H1 (cell line): ENCODE data around the gene DMBX1. TPM values are rescaled to one million over a fixed set of nuclear protein-coding genes. Genes with fewer than 3 reads are reported as not detected.

Source experiments
- CTCF ChIA-PET: fragments of 300-600 bp; sonication (Branson Sonifier 250); formaldehyde crosslinking; loops from one replicate; lab custom pipeline; 2021; ENCODE audit not compliant: partially characterized antibody; lab: Charles Lee
- POLR2A ChIA-PET: fragments of 300-600 bp; sonication (Branson Sonifier 250); formaldehyde crosslinking; loops from one replicate; lab custom pipeline; 2021; ENCODE audit warnings: inconsistent platforms; ENCODE audit not compliant: partially characterized antibody; lab: Charles Lee
- DNase-seq, 2 experiments: peaks; one replicate each; pipeline versions ENCODE4 v3.0.0 to v3.0.0-alpha.2; 2010 to 2022; ENCODE audit warnings: low spot score in 2 of 2, low read depth in 1 of 2, mixed read lengths in 1 of 2
- FAIRE-seq: peaks from 2 replicates; lab custom pipeline; 2011; peaks lifted over from hg19 to GRCh38; lab: Jason Lieb, UNC
- H2AFZ ChIP-seq: 2 replicates; pipeline ENCODE4 v1.8.1; 2012; ENCODE audit warnings: low read length, inconsistent platforms
- H2AK5ac ChIP-seq: 2 replicates; pipeline ENCODE4 v1.6.1; 2013; ENCODE audit warnings: low read depth, low read length
- H2BK120ac ChIP-seq: replicated peaks from 2 replicates; pipeline ENCODE3; 2013; ENCODE audit warnings: low read depth, low read length, inconsistent platforms
- H2BK12ac ChIP-seq: 2 replicates; pipeline ENCODE4 v1.6.1; 2013; ENCODE audit warnings: low read depth, low read length
- H2BK15ac ChIP-seq: 2 replicates; pipeline ENCODE4 v1.6.1; 2013; ENCODE audit warnings: low read length
- H2BK20ac ChIP-seq: 2 replicates; pipeline ENCODE4 v1.6.1; 2013; ENCODE audit warnings: low read length
- H2BK5ac ChIP-seq: 2 replicates; pipeline ENCODE4 v1.6.1; 2013; ENCODE audit warnings: low read depth, low read length
- H3K14ac ChIP-seq: 2 replicates; pipeline ENCODE4 v1.6.1; 2013; ENCODE audit warnings: inconsistent platforms; ENCODE audit not compliant: insufficient read length
- H3K18ac ChIP-seq: 2 replicates; pipeline ENCODE4 v1.6.1; 2013; ENCODE audit warnings: low read length; ENCODE audit errors: extremely low read depth
- H3K23ac ChIP-seq: 2 replicates; pipeline ENCODE4 v1.6.1; 2013; ENCODE audit warnings: inconsistent platforms; ENCODE audit not compliant: insufficient read length
- H3K23me2 ChIP-seq: 2 replicates; pipeline ENCODE4 v1.6.1; 2013; ENCODE audit warnings: low read depth, low read length
- H3K27ac ChIP-seq: 2 replicates; pipeline ENCODE4 v1.6.1; 2011; ENCODE audit warnings: low read depth, low read length, inconsistent platforms
- H3K27me3 ChIP-seq, 4 experiments: replicated peaks in 1 of 4; 1 replicate in 1 of 4; 2 replicates in 3 of 4; pipeline versions ENCODE4 v1.6.1 to v1.8.1; 2011 to 2013; ENCODE audit warnings: low read length in 3 of 4, mild to moderate bottlenecking in 3 of 4, inconsistent platforms in 2 of 4, mixed read lengths in 2 of 4, moderate library complexity in 1 of 4; ENCODE audit not compliant: control insufficient read depth in 3 of 4, insufficient read depth in 3 of 4; ENCODE audit errors: extremely low read depth in 1 of 4
- H3K36me3 ChIP-seq, 4 experiments: 2 replicates each; pipeline versions ENCODE4 v1.6.1 to v1.8.1; 2011 to 2013; ENCODE audit warnings: mild to moderate bottlenecking in 4 of 4, low read length in 3 of 4, moderate library complexity in 2 of 4, control low read depth in 1 of 4, inconsistent platforms in 1 of 4; ENCODE audit not compliant: insufficient read depth in 4 of 4, control insufficient read depth in 2 of 4
- H3K4ac ChIP-seq: replicated peaks from 2 replicates; pipeline ENCODE3; 2013; ENCODE audit warnings: low read length, low read depth, mixed read lengths, inconsistent platforms; ENCODE audit not compliant: insufficient read length
- H3K4me1 ChIP-seq, 4 experiments: replicated peaks in 1 of 4; 1 replicate in 1 of 4; 2 replicates in 3 of 4; pipeline versions ENCODE4 v1.6.1 to v1.8.1; 2011 to 2013; ENCODE audit warnings: low read length in 3 of 4, inconsistent platforms in 2 of 4, mixed read lengths in 1 of 4; ENCODE audit not compliant: insufficient read depth in 4 of 4, control insufficient read depth in 3 of 4
- H3K4me2 ChIP-seq, 2 experiments: 2 replicates each; pipeline versions ENCODE4 v1.6.1 to v1.8.1; 2011 to 2013; ENCODE audit warnings: low read depth in 2 of 2, low read length in 2 of 2, control low read depth in 1 of 2, inconsistent platforms in 1 of 2, mild to moderate bottlenecking in 1 of 2; ENCODE audit not compliant: insufficient read depth in 1 of 2
- H3K4me3 ChIP-seq, 4 experiments: fragments of 200-600, 300-600 bp in 1 of 4; sonication (generic), shearing (Covaris generic), sonication (Bioruptor Twin) in 1 of 4; 2 replicates each; pipeline versions ENCODE4 v1.5.1 to v1.8.1; 2011 to 2016; ENCODE audit warnings: low read length in 4 of 4, low read depth in 3 of 4, control low read depth in 2 of 4, inconsistent platforms in 2 of 4, mild to moderate bottlenecking in 2 of 4, mixed read lengths in 1 of 4, moderate library complexity in 1 of 4; ENCODE audit not compliant: insufficient read depth in 2 of 4; ENCODE audit errors: extremely low read depth in 1 of 4
- H3K56ac ChIP-seq: replicated peaks from 2 replicates; pipeline ENCODE3; 2013; ENCODE audit warnings: low read depth, mild to moderate bottlenecking, mixed read lengths, low read length, inconsistent platforms; ENCODE audit not compliant: insufficient read length
- H3K79me1 ChIP-seq: 2 replicates; pipeline ENCODE4 v1.6.1; 2013; ENCODE audit warnings: low read depth, low read length, control low read depth
- H3K79me2 ChIP-seq, 2 experiments: 2 replicates each; pipeline versions ENCODE4 v1.6.1 to v1.8.1; 2012 to 2013; ENCODE audit warnings: low read length in 2 of 2, mild to moderate bottlenecking in 2 of 2, inconsistent platforms in 1 of 2; ENCODE audit not compliant: insufficient read depth in 2 of 2, control insufficient read depth in 1 of 2
- H3K9ac ChIP-seq, 4 experiments: replicated peaks in 1 of 4; 1 replicate in 1 of 4; 2 replicates in 3 of 4; pipeline versions ENCODE4 v1.6.1 to v1.8.1; 2011 to 2013; ENCODE audit warnings: low read depth in 3 of 4, low read length in 3 of 4, control low read depth in 2 of 4, mild to moderate bottlenecking in 2 of 4, moderate library complexity in 2 of 4, inconsistent platforms in 1 of 4; ENCODE audit errors: extremely low read depth in 1 of 4
- H3K9me3 ChIP-seq, 2 experiments: 2 replicates each; pipeline versions ENCODE4 v1.6.1 to v1.8.1; 2012 to 2013; ENCODE audit warnings: mild to moderate bottlenecking in 2 of 2, moderate library complexity in 2 of 2, control low read depth in 1 of 2, inconsistent platforms in 1 of 2, low read depth in 1 of 2, low read length in 1 of 2, mixed read lengths in 1 of 2; ENCODE audit not compliant: insufficient read depth in 2 of 2
- H4K20me1 ChIP-seq, 2 experiments: replicated peaks in 1 of 2; 2 replicates each; pipeline versions ENCODE3 to v1.8.1; 2011 to 2013; ENCODE audit warnings: inconsistent platforms in 2 of 2, low read length in 2 of 2, mild to moderate bottlenecking in 1 of 2; ENCODE audit not compliant: insufficient read depth in 2 of 2, control insufficient read depth in 1 of 2
- H4K5ac ChIP-seq: 2 replicates; pipeline ENCODE4 v1.6.1; 2013; ENCODE audit warnings: low read length, low read depth, mixed read lengths, inconsistent platforms; ENCODE audit not compliant: insufficient read length
- H4K8ac ChIP-seq: 2 replicates; pipeline ENCODE4 v1.8.0; 2013; ENCODE audit warnings: mild to moderate bottlenecking, moderate library complexity, low read length, inconsistent platforms; ENCODE audit not compliant: insufficient read depth; ENCODE audit errors: extremely low read depth
- H4K91ac ChIP-seq: replicated peaks from 2 replicates; pipeline ENCODE3; 2013; ENCODE audit warnings: low read length, mixed read lengths, inconsistent platforms; ENCODE audit not compliant: insufficient read length
- BRCA1 ChIP-seq: IDR thresholded peaks from 2 replicates; pipeline ENCODE4 v1.6.1; 2012; ENCODE audit warnings: low read depth, low read length, improper control_type of control experiment
- CBX5 ChIP-seq: fragments of 300-800, 300-1000 bp; sonication (generic); IDR thresholded peaks from 2 replicates; pipeline ENCODE4 v1.7.1; 2016; ENCODE audit warnings: antibody characterized with exemption, low read length, low read depth
- CBX8 ChIP-seq: fragments of 300-800, 300-1000 bp; sonication (generic); IDR thresholded peaks from 2 replicates; pipeline ENCODE4 v1.7.1; 2016; ENCODE audit warnings: low read depth, low read length, borderline replicate concordance
- CTBP2 ChIP-seq: IDR thresholded peaks from 2 replicates; pipeline ENCODE4 v1.7.0; 2011; ENCODE audit warnings: borderline replicate concordance, mild to moderate bottlenecking, moderate library complexity, mixed read lengths, low read length; ENCODE audit not compliant: insufficient read depth, insufficient read length
- GABPA ChIP-seq: IDR thresholded peaks from 2 replicates; pipeline ENCODE4 v1.6.1; 2011; ENCODE audit warnings: mild to moderate bottlenecking, low read length, moderate library complexity, borderline replicate concordance; ENCODE audit not compliant: insufficient read depth
- JUND ChIP-seq: IDR thresholded peaks from 2 replicates; pipeline ENCODE4 v1.6.1; 2011; ENCODE audit warnings: mild to moderate bottlenecking, improper control_type of control experiment, low read length
- PHF8 ChIP-seq: fragments of 200-600 bp; sonication (generic); conservative IDR thresholded peaks from 2 replicates; pipeline ENCODE4 v1.7.1; 2012; ENCODE audit warnings: low read depth, mild to moderate bottlenecking, inconsistent platforms, low read length, moderate library complexity
- RNF2 ChIP-seq: fragments of 200-900, 300-1000 bp; sonication (generic); IDR thresholded peaks from 2 replicates; pipeline ENCODE4 v1.7.1; 2016; ENCODE audit warnings: borderline replicate concordance, low read depth, mild to moderate bottlenecking, antibody characterized with exemption, low read length; ENCODE audit not compliant: poor library complexity, severe bottlenecking; ENCODE audit errors: missing control alignments
- SIN3A ChIP-seq, 2 experiments: IDR thresholded peaks in 1 of 2; conservative IDR thresholded peaks in 1 of 2; 2 replicates each; pipeline ENCODE4 v1.6.1; 2011 to 2012; ENCODE audit warnings: low read length in 2 of 2, improper control_type of control experiment in 1 of 2, low read depth in 1 of 2, mild to moderate bottlenecking in 1 of 2
- SIX5 ChIP-seq: IDR thresholded peaks from 2 replicates; pipeline ENCODE4 v1.6.1; 2011; ENCODE audit warnings: mild to moderate bottlenecking, low read depth, low read length
- SP1 ChIP-seq: IDR thresholded peaks from 2 replicates; pipeline ENCODE4 v1.6.1; 2011; ENCODE audit warnings: low read depth, low read length
- SP4 ChIP-seq: IDR thresholded peaks from 2 replicates; pipeline ENCODE4 v1.6.1; 2012; ENCODE audit warnings: low read length, inconsistent platforms
- TAF1 ChIP-seq: IDR thresholded peaks from 2 replicates; pipeline ENCODE4 v1.6.1; 2011; ENCODE audit warnings: mild to moderate bottlenecking, low read depth, low read length
- YY1 ChIP-seq: IDR thresholded peaks from 2 replicates; pipeline ENCODE4 v1.6.1; 2011; ENCODE audit warnings: low read depth, mild to moderate bottlenecking, low read length
- WGBS, 2 experiments: shearing (Covaris generic) in 1 of 2; methylation state at CpG; one replicate each; pipeline versions ENCODE4 v1.1.6 to v1.1.7; 2013 to 2015; ENCODE audit warnings: low lambda C conversion rate in 2 of 2, mixed read lengths in 2 of 2, inconsistent platforms in 1 of 2, low coverage in 1 of 2, missing lambda C conversion rate in 1 of 2; ENCODE audit not compliant: insufficient replicate concordance in 2 of 2, insufficient coverage in 1 of 2, insufficient read length in 1 of 2; ENCODE audit errors: extremely low coverage in 1 of 2, missing lambda C conversion rate in 1 of 2; 5-methylcytosine and 5-hydroxymethylcytosine counted together
- polyA plus RNA-seq, 7 experiments: library from polyadenylated mRNA; depleted of rRNA in 3 of 7; stranded (reverse) in 5 of 7; unstranded in 2 of 7; fragments of >200 nt in 5 of 7; fragments of 200-250 nt in 2 of 7; gene quantifications; 1 replicate in 5 of 7; 2 replicates in 1 of 7; 4 replicates in 1 of 7; pipeline versions ENCODE4 v1.2.1 to v1.2.3, GENCODE V29; 2011 to 2013; ENCODE audit warnings: missing spikeins in 2 of 7, mixed read lengths in 2 of 7
- total RNA-seq: library from RNA; stranded (reverse); fragmentation: NEBNext Ultra II Directional; extraction: Animal tissue kit (Norgen Biotek cat#: 25700); gene quantifications from 2 replicates; pipeline ENCODE4 v1.2.1, GENCODE V29; 2021

The DMBX1 gene
- total and polyA plus RNA-seq, 2 of the 8 experiments (the other 6 are each of a cell fraction or from before 2014, with no cell fraction given): 0.23 to 0.30 TPM

GRCh38 chr1:46515576-46515975 is 25.9 kb downstream of the DMBX1 start:
- H2BK120ac ChIP-seq: no peak overlapping the region
- no peaks in the 10 kb centered on the region for H3K9me3 ChIP-seq
- peaks cover 0 to 2% of the 10 kb centered on the region in 2 experiments for H4K20me1 ChIP-seq
- H3K27ac ChIP-seq: no peak overlapping the region
- H2BK15ac ChIP-seq: peak overlapping the region; percentile 51; the same call in 1 of the 2 replicates
- H4K8ac ChIP-seq: no peak overlapping the region
- no peak overlapping the region for H3K14ac ChIP-seq
- no peaks in the 10 kb centered on the region for H3K79me1 ChIP-seq
- H3K18ac ChIP-seq: no peak overlapping the region
- no peak overlapping the region for H2BK5ac ChIP-seq
- FAIRE-seq: no peak
- H3K4ac ChIP-seq: no peak overlapping the region
- no peaks in the 10 kb centered on the region for H3K36me3 ChIP-seq
- no peak overlapping the region for H4K5ac ChIP-seq
- H3K4me3 ChIP-seq: no peak overlapping the region
- H3K79me2 ChIP-seq: no peaks in the 10 kb centered on the region
- peaks cover 0 to 23% (median 9%) of the 10 kb centered on the region in 4 experiments; a peak in 4 of 7 replicates for H3K27me3 ChIP-seq
- no peaks in the 10 kb centered on the region for H3K23me2 ChIP-seq
- no peak overlapping the region for H3K23ac ChIP-seq
- POLR2A ChIA-PET: interaction anchor here (1.4 kb wide), 2 partner anchors 10 to 16 kb away, joined by 3 to 4 read pairs; no protein-coding TSS in a partner anchor
- no peak overlapping the region for H2AFZ ChIP-seq
- H3K9ac ChIP-seq: no peak overlapping the region
- H2BK20ac ChIP-seq: 0 out of 2 replicates have a peak overlapping the region, but pooled peaks have one; percentile 40
- H3K4me1 ChIP-seq: peaks cover 19 to 47% (median 29%) of the 10 kb centered on the region in 4 experiments
- H3K4me2 ChIP-seq: no peak overlapping the region
- no peak overlapping the region for H3K56ac ChIP-seq
- CTCF ChIA-PET: interaction anchor here (0.6 to 18.9 kb wide), 10 partner anchors 9 to 760 kb away, joined by 3 to 287 read pairs (median 7); partner anchors contain the start of gene DMBX1
- H4K91ac ChIP-seq: no peak overlapping the region
- peak overlapping the region; percentile 83; the same call in 1 of the 2 replicates for H2AK5ac ChIP-seq
- peak overlapping the region; percentile 2; the same call in 1 of the 2 replicates for H2BK12ac ChIP-seq
- 79% methylated on average over 6 of the region's 6 CpGs; no CpG with 5 or more reads in 1 of the 2 experiments for WGBS, 2 experiments
- DNase-seq: no peak
- no peak for TF ChIP-seq SP4
- no peak for TF ChIP-seq CBX8
- no peak for TF ChIP-seq JUND
- TF ChIP-seq SIX5: no peak
- TF ChIP-seq SIN3A (conservative IDR thresholded peaks at IDR 0.05 in 1 of 2, IDR thresholded peaks at IDR 0.05 in 1 of 2; ENCODE audit: low read depth in 1 of 2, low read length in 2 of 2): no peak
- TF ChIP-seq BRCA1: no peak
- TF ChIP-seq CTBP2: no peak
- TF ChIP-seq GABPA: no peak
- no peak for TF ChIP-seq SP1
- no peak for TF ChIP-seq RNF2
- TF ChIP-seq TAF1: no peak
- no peak for TF ChIP-seq PHF8
- no peak for TF ChIP-seq YY1
- no peak for TF ChIP-seq CBX5
